HL-60/S4 treated with retinoic acid at 250 ng/mL for 4 days and 3 days (cell line): ENCODE measurements around the gene MANEAL.

ENCODE experiments used
- in situ Hi-C: fragments of 300-500 bp; cut with MboI; formaldehyde crosslinking; loops from 2 replicates; pipeline ENCODE4 v1.7.0; 2022; ENCODE audit warnings: low sequenced_read_pairs

MANEAL gene

DNA sequence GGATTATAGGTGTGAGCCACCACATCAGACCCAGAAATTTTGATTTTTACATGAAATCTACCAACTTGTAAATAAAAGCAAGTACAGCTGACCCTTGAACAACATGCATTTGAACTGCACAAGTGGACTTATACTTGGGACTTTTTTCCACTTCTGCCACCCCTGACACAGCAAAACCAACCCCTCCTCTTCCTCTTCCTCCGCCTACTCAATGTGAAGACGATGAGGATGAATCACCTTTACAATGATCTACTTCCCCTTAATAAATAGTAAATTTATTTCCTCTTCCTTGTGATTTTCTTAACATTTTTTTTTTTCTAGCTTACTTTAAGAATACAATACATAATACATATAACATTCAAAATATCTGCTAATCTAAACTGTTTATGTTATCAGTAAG lies 31.9 kb downstream of the MANEAL start:
- in situ Hi-C loops, result no loop called here

DNA sequence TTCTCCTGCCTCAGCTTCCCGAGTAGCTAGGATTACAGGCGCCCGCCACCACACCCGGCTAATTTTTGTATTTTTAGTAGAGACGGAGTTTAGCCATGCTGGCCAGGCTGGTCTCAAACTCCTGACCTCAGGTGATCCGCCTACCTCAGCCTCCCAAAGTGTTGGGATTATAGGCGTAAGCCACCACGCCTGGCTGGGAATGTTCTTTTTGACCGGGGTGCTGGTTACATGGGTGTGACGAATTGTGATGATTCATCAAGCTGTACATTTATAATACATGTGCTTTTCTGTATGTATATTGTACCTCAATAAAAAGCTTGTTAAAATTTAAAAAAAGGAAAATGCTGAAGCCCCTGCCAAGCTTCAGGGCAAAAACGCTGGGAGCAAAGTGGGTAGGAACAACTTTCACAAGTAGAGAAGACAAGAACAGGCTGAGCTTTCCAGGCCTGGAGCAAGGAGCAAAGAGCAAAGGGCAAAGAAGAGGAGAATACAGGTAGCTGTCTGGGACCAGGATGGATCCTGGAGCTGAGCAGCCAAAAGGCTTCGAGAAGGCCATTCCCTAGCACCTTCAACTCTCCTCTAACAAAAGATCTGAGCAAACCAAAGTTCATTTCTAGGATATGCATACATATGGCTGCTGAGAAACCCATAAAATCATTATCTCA lies 34.9 kb downstream of the MANEAL start:
- in situ Hi-C loops, result no loop called here

DNA sequence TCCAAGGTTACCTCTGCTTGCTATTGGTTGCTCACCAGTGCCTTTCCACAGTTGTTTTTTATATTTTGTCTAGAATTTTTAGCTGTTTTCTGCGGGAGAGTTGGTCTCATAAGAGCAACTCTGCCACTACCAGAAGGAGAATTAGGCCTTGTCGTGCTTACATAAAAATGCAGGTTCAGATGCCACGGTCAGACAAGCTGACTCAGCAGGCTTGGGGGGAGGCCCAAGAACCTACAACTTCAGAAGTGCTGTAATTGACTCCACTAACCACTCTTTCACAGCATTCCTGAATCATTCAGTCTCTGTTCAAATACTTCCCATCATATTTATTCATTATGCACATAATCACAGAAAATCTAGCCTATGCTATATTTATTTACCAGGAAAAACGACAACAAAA lies 37.5 kb downstream of the MANEAL start:
- in situ Hi-C loops, result no loop called here

DNA sequence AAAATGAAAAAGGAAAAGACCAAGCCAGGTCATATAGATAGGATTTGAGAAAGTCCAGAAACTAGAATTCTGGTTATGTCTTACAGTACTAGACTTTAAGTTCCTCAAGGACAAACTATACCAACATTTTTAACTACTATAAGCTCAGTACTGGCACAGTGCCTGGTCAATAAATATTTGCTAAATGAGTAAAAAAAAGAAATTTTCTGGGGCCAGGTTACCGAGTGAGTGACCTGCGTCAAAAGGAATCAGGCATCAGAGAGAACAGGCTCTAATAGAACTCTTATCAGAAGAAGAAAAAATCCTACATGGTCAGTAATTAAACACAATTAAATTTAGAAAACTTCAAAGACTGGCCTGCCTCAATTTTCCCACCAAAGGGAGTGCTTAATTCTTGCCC lies 38.2 kb downstream of the MANEAL start:
- in situ Hi-C loops, result no loop called here

DNA sequence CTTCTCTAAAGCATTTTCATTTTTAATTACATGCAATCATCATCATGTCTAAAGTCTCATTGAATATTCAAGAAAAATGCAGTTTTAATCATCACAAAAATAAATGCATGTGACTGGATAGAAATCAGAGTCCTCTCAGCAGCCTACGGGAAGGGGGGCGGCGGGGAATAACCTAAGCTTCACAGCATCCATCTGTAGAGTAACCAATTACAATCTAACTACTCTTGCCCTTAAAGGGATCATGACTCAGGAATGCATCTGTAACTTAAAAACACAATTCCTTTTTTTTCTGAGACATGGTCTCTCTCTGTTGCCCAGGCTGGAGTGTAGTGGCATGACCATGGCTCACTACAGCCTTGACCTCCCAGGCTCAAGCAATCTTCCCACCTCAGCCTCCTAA lies 43.1 kb downstream of the MANEAL start:
- in situ Hi-C loops, result no loop called here

DNA sequence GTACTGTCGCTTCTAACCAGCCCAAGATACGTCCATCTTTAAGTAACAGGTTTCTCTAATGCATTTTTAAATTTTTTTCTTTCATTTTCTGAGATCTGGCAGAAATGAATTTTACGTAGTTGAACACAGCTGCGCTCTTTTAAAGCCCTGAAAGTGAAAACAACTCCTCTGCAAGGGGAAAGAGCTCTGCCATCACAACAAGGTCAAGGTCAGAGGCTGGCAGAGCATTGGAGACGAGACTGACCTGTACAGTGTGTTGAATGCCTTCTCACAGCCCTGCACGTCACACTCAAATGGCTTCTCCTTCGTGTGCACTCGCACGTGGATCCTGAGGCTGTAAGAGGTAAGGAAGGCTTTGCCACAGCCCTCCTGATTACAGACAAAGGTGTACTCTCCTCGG lies 46.0 kb downstream of the MANEAL start:
- in situ Hi-C loops, result no loop called here

DNA sequence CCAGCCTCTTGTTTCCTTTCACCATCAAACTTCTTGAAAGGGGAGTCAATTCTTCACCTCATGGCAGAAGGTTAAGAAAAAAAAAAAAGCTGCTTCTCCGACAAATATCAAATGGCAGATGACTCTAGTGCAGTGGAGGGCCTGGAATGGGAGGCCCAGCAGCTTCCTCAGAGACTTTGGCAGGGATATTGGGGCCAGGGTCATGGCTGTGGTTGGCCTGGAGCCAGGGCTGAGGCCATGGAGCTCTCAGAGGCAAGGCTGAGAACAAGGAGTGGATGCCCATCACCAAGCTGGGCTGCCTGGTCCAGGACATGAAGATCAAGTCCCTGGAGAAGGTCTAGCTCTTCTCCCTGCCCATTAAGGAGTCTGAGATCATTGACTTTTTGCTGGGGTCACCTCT lies 47.1 kb downstream of the MANEAL start:
- in situ Hi-C loops, result no loop called here

DNA sequence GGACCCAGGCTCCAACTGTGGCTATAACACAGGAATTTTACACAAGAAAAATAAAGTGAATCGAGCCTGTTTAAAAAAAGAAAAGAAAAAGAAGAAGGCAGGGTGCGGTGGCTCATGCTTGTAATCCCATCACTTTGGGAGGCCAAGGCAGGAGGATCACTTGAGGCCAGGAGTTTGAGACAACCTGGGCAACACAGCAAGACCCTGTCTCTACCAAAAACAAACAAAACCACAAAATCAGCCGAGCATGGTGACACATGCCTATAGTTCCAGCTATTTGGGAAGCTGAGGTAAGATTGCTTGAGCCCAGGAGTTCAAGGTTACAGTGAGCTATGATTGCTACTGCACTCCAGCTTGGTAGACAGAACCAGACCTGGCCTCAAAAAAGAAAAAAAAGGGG lies 48.0 kb downstream of the MANEAL start:
- in situ Hi-C loops, result no loop called here

DNA sequence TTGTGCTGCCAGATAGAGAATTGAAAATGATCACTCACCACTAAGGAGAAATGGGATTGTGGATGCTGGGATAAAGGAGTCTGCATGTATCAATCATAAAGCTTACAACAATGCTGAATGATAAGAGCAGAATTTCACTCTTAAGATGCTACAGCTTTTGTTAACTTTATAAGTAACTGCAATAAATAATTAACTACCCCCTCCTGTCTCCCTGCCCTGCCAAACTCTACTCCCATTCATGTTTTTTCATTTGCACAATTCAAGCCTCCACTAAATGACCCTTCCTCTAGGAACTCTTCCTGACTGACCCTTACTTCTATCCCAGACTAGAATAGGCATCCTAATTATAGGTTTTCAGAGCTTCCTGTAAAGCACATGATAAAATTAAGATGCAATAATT lies 50.9 kb downstream of the MANEAL start:
- in situ Hi-C loops, result no loop called here

DNA sequence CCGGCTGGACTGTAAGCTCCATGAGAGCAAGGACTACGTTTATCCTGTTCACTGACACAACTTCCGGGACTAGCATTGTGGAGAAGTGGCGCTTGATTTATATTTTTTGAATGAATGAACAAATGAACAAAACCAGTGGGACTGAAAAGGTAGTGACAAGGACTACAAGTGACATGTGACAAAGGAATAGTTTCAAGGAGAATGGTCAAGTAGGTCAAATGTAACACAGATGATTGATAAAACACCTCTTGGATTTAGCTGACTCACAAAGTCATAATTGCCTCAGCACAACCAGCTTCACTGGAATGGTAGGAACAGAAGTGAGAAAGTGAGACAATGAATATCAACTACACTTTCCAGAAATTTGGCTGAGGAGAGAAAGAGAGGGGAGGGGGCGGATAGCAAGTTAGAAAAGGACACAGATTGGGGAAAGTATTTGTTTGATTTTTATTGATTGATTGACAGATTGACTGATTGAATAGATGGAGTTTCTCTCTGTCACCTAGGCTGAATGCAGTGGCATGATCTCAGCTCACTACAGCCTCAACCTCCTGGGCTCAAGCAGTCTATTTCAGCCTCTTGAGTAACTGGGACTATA lies 51.5 kb downstream of the MANEAL start:
- in situ Hi-C loops, result no loop called here

DNA sequence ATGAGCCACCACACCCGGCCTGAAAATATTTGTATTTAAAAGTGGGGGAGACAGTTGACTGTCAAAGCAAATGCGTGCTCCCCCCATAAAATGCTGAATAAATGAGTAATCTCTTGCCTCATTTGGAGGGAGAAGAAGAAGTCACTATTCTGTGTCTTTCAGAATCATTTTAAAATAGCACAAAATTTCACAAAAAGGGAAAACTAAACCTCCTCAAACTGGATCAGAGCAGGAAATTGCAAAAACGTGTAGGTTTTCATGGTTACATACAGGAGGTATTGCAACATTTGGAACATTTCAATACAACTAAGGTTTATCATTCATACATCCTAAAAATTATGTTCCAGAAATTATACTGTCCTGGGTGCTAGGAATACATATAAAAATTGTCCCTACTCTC lies 52.1 kb downstream of the MANEAL start:
- in situ Hi-C loops, result no loop called here

DNA sequence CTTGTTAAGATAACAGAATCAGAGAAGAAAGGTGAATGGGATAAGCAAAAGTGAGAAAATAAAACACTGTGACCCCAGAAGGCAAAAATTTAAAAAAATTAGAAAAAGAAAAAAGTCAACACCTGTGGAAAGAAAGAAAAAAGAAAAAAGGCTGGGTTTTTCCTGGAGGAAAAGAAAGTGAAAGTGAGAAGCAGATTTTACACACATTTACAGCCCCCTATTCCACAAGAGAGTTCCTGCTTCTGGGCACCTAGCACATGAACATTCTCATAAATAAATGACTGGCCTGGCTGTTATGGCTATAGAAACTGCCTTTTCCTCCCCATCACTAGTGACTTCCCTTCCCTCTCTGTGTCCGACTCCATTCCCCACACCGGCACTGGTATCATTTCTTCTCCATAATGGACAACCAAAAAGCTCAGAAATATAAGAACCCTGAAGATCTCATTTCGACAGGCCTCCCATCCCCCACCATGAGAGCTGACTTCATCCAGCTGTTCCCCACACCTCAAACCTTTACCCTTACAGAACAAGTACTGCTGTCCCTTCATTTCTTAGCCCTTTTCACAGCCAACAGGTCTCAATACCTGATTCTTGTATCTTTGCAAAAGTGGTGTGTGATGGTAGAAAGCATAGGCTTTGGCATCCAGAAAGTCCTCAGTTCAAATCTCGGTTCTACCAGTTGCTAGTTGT lies 53.1 kb downstream of the MANEAL start:
- in situ Hi-C loops, result no loop called here

DNA sequence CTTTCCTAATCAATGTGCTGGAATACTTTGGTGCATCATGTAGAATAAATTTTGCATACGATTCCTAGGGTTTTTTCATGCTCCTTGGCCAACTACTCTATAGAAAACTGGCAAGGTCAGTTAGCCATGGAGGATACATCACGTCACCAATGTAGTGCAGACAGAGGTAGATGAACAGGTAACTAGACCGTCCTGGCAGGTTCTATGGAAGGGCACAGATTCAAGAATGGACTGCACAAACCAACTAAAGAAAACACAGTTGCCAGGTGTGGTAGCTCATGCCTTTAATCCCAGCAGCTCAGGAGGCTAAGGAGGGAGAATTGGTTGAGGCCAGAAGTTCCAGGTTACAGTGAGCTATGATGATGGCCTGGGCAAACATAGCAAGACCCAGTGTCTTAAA lies 55.8 kb downstream of the MANEAL start:
- in situ Hi-C loops, result no loop called here

DNA sequence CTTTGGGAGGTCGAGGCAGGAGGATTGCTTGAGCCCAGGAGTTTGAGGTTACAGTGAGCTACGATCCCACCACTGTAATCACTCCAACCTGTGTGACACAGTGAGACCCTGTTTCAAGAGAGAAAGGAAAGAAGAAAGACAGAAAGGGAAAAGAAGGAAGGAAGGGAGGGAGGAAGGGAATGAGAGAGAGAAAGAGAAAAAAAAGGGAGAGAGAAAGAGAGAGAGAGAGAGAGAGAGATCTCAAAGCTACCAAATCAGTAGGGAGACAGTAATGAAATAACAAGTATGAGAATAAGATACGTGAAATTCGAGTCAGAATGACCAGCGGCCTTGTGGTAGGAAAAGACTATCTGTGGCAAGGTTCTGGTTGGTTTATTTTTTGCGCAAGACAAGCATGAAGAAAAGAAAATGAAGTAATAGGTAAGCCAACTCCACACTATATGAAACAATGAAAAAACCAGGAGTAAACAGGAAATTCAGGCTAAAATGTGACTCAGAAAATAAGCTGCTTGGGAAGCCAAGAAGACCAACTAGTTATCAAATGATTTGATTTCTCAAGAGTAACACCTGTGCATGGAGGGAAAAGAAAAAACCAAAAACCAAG lies 56.8 kb downstream of the MANEAL start:
- in situ Hi-C loops, result no loop called here
